GM21423 (cell line): ENCODE data around the gene KHNYN.
A peak's percentile ranks its signal among the peaks of the same experiment; 100 is the strongest.
"Not testable (repeated sequence)": the region's sequence is repeated elsewhere in the genome, so short reads cannot be mapped to it uniquely, and the experiment has no call there.

Experiments used
- ATAC-seq: cut with Tn5 transposase; IDR thresholded peaks from one replicate; pipeline ENCODE4 v1.9.1; 2021; ENCODE audit warnings: mild to moderate bottlenecking, moderate library complexity; ENCODE audit not compliant: unreplicated experiment

Gene KHNYN

DNA sequence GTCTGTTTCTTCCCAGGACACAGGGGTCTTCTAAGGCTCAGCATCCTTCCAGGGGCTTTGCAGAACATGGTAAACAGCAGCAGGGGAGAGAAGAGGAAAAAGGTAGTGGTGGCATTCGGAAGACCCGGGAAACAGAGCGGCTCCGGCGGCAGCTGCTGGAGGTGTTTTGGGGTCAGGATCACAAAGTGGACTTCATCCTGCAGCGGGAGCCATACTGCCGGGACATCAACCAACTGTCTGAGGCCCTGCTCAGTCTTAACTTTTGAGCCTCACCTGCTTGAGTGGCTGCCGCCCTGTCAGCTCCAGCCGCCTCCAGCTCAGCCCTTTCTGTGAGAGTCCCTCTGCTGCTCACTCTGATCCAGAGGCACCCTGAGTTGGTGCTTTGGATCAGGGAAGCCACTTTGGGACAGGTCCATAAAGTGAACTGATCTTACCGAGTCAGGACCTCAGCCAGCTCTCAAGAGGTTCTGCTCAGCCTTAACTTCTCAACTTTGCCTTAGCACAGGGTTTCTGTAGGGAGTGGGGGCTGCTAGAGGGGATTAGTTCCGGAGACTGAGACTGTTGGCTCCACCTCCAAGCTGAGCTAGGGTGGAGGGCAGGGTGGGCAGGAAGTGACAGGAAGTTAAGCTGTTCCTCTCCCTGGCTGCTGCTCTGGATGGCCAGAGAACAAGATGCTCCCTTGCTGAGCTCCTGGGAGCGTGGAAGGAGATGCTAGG, 7.4 kb downstream of the KHNYN start:
- ATAC-seq, result no peak

DNA sequence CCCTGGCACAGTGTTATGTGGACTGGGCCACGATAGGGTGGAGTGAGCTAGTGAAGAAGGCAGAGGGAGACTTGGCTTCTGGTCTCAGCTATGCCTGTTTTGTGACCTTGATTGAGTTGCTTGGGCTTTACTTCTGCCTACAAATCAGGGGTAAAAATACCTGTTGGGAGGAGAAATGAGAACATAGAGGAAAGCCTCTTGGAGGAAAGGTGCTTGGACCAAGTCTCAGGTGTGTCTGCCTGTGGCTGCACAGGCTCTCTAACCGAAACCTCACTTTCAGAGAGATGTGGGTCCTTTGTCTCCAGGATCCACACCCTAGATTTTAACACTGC, 7.9 kb downstream of the KHNYN start:
- ATAC-seq, result no peak

DNA sequence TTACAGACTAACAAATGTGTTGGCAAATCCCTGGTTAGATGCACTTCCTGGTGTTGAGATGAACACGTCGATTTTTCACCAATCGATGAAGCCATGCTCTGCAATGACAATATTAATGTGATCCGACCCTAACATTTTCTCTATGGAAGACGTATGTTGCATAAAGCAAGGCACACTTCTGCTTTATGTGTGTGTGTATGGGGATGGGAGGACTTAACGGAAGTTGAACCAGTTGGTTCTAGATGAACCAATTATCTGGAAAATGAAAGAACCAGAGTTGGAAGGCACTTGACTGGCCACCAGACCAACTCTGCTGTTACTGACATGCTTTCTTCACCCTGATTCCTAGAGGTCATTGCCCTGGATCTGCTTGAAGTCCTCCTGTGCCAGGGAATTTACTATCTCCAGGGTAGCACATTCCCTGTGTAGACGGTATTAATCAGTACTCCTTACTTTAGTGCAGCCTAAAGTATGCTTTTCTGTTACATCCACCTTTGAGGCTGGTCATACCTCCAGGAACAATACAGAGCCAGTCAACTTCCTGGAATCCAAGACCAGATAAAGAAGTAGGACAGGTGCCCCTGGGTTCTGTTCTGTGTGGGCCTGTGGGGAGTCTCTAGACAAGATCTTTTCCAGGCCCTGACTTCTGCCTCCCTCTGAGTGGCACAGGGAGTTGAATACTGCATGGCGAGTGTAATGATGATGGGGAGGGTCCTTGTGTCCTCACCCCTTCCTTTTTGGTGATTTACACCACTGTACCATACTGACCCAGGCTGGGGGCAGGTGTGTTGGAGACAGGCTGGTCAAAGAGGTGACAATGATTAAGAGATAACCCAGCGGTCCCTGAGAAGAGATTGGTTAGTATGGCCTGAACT, 8.7 kb downstream of the KHNYN start:
- ATAC-seq, result no peak

DNA sequence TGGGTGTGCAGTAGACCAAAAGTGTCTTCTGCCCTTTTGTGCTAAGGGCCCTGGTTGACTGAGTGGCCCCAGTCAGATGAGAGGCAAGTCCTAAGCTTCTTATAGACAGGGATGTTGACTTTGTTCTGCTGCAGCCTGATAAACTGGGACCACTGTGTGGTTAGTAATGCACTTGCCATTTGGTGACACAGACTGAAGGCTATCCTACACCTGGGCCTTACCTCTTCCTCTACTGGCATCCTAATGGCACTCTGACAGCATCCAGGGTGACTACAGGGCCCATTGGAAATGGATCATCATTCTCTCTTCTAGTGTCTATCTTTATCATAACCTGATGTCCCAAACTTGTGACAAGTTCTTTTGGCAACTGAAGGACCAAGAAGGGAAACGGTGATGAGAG, 9.5 kb downstream of the KHNYN start:
- ATAC-seq, result no peak

DNA sequence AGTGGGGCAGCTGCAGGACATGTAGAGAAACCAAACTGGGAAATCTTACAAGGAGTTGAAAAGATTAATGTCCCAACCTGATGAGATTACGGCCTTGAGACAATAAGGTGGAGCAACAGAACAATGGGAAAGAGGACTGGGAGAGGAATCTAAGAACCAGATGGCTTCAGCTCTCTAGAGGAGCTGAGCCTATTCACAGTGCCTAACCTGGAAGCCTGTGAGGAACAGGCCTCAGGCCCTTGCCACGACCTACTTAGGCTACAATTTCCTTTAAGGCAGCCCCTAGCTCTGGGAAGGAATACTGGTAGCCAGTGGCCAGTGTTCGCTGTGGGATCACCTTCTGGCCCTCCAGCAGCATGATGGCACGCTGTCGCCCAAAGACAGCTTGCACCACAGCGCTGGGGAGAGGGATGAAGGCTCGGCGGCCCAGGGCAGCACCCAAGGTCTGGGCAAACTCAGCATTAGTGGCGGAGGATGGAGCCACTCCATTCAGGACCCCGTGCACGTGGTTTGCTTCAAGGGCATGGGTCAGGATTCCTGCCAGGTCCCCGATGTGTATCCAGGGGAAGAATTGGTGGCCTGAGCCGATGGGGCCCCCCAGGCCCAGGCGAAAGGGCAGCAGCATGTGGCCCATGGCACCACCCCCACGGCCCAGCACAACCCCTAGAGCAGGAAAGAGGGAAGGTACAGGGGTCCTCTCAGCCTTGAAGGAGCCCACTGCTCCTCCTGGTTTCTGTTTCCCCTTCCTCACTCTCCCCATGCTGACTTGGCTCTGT, 10.3 kb downstream of the KHNYN start:
- ATAC-seq, result no peak

DNA sequence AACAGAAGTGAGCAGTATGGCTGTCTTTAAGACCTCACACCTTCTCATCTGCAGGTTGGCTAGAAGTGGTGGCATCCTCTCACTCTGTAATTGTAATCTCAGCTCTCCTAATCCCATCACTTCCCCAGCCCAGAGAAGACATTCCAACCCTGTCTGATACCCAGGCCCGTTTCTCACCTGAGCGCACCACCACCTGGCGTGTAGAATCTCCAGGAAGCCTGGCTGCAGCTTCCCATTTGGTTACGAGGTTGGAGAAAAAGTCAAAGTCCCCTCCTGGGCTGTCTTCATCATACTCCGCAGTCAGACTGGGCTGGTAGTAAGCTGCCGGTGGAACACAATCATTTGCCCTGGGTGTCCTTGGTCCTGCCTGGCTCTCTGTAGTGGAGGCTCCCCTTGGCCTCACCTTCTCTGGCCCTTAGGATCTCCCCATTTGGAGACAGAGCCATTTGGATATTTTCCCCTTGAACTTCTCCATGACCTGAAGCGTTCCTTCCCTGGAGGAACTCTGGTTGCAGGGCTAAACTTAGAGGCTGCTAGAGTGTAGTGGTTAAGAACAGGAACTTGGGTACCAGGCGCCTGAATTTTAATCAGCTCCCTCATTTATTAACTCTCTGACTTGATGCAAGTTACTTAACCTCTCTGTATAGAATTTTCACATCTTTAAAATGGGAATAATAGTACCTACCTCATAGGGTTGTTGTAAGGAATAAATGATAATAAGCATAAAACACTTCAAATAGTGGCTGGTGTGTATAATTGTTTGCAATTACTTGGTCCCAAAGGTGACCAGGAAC, 11.0 kb downstream of the KHNYN start:
- no peak for ATAC-seq

DNA sequence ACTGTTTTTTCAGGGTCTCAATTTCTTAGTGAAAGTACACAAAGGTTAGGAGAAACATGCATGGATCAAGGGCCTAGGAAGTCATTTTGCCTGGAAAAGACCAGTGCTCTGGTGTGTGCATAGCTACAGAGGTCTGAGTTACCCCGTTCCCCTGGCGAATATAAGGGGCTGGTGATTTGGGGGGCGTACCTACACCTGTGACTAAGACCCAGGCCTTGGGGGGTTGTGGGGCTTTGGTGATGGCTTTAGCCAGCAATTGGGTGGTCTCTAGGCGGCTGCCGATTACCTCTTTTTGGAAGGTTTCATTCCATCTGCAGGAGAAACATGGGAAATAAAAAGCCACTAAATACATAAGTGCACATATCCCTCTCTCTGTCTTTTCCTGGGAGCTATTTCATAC, 11.7 kb downstream of the KHNYN start:
- ATAC-seq, result no peak

DNA sequence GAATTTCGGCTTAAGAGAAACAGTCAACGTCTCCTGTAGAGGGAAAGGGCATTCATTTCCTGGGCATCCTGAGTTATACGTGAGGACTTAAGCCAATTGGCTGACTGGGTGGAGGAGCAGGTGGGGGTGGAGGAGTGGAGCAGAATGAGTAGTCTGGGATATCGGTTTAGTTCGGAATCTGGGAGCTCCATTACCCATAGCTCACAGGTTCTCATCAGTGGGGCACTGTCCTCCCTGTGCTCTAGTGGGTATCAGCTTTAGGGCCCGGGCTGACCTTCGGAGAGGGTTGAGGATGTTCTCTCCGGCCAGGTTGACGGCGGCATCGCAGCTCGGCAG, 12.1 kb downstream of the KHNYN start:
- ATAC-seq, result no peak

DNA sequence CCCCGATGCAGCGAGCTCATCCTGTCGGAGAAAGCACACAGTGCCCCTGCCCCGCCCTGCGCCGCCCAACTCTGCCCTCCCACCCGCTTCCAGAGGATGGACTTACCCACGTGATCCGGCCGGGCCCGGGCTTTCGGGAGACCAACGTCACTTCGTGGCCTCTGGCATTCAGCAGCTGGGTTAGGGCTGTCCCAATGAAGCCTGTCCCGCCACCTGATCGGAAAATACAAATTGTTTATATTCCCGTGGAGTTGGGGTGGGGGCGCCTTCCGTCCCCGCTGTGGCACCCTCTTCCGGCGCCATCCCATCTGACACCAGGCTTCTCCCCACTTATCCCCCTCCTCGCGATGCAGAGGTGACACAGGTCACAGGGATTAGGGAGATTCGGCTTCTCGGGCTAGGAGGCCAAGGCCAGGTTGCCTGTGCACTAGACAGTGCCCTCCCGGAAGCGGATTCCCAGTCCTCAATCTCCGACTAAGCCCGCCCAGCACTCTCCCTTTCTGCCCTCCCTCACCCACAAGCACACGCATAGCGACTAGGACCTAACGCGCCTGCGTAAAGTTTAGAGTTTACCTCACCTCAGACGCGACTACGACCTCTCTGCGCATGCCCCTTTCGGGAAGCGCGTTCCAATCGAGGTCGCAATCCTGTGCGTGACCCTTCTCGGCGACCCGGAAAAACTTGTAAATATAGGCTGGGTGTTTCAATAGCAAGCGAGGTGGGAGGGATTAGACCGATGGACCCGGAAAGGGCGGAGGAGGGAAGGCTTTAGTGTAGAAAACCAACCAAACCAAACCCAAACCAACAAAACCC, 12.7 kb downstream of the KHNYN start, which contains the start of gene SDR39U1:
Gene SDR39U1 (minus strand): TSS at position 537 of the 813 bp plus-strand sequence. CDS start 7 bp downstream, at position 530.
- ATAC-seq, result peak; percentile 86

DNA sequence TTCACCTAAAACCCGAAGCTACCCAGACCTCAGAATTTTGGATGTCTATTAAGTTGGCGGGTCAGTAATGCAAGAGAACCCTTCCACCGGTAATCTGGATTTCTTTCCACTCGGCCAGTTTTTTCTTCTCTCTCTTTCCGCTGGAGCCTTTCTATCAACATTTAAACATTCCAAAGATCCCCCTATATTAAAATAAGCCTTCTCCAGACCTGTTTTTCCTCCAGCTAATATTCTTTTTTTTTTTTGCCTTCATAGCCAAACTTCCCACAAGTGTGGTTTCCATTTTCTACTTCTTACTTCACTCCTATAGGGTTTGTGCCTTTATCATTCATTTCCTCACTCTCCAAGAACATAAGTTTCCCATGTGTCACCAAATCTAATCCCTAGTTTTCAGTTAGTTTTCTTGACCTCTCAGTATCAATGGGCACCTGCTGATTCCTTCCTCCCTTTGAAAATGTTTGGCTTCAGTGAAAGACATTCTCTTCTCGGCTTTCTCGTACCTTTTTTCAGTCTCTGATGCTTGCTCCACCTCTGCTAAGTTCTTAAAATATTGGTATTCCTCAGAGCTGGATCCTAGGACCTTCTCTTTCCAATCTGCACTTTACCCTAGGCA, 13.4 kb downstream of the KHNYN start:
- no peak for ATAC-seq

DNA sequence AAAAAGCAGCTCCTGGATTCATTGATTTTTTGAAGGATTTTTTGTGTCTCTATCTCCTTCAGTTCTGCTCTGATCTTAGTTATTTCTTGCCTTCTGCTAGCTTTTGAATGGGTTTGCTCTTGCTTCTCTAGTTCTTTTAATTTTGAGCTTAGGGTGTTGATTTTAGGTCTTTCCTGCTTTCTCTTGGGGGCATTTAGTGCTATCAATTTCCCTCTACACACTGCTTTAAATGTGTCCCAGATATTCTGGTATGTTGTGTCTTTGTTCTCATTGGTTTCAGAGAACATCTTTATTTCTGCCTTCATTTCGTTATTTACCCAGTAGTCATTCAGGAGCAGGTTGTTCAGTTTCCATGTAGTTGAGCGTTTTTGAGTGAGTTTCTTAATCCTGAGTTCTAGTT, 21.1 kb downstream of the KHNYN start:
- ATAC-seq, result not testable (repeated sequence)

DNA sequence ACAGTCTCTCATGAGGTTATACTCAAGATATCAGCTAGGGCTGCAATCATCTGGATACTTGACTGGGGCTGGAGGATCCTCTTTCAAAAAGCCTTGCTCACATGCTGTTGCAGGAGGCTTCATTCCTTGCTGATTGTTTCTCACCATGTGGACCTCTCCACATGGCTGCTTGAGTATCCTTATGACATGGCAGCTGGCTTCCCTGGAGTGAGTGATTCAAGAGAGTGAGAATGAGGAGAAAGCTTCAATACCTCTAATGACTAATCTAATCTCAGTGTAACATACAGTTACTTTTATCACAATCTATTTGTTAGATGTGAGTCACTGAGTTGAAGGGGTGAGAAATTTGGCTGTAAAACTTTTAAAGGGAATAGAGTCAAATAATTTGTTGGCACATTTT, 27.2 kb downstream of the KHNYN start:
- no peak for ATAC-seq

DNA sequence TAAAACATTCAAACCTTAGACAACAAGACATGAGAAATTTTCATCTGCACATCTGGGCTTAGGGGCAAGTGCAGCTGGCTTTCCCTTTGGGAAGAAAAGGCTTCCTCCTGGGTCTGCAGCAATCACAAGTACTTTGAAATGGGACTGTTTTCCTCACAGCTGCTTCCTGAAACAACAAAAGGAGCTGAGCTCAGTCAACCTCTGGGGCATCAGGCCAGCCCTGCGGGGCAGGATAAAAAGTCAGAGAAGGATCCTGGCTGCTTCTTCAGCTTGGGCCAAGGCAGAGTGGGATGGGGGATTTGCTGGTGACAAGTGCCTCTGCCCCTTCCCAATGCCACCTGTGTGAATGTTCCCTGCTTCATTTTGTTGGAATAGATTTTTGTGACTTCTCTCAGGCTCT, 29.0 kb downstream of the KHNYN start:
- no peak for ATAC-seq

DNA sequence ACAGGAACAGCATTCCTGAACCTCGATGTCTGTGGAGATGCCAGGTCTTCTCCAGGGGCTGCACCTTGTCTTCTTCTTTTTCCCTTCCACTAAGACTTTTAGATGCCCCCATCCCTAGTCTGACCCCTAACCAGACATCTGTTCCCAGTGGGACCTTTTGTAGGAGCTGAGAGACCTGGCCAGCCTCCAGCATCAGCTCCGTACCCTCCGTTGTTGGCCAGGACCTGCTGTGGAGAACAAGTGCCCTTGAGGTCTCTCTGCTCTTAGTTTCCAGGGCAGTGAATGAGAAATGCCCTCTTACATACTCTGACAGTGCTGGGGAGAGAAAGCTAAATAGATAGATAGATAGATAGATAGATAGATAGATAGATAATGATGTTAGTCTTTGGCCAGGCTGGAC, 29.6 kb downstream of the KHNYN start:
- ATAC-seq, result no peak

DNA sequence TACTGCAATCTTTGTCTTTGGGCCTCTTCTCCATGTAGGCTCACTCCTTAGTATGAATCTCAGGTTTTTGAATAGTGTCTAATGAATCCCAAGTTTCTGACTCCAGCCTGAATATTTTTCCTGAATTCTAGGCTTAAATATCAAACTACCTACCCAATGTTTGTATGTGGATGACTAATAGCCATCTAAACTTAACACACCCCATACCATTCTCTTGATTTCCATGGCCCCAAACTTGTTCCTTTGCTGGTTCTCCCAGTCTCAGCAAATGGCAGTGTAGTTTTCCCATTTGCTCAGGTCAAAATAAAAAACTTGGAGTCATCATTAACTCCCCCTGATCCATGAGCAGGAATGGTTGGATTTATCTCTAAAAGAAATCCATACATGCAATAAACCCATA, 31.6 kb downstream of the KHNYN start:
- no peak for ATAC-seq

DNA sequence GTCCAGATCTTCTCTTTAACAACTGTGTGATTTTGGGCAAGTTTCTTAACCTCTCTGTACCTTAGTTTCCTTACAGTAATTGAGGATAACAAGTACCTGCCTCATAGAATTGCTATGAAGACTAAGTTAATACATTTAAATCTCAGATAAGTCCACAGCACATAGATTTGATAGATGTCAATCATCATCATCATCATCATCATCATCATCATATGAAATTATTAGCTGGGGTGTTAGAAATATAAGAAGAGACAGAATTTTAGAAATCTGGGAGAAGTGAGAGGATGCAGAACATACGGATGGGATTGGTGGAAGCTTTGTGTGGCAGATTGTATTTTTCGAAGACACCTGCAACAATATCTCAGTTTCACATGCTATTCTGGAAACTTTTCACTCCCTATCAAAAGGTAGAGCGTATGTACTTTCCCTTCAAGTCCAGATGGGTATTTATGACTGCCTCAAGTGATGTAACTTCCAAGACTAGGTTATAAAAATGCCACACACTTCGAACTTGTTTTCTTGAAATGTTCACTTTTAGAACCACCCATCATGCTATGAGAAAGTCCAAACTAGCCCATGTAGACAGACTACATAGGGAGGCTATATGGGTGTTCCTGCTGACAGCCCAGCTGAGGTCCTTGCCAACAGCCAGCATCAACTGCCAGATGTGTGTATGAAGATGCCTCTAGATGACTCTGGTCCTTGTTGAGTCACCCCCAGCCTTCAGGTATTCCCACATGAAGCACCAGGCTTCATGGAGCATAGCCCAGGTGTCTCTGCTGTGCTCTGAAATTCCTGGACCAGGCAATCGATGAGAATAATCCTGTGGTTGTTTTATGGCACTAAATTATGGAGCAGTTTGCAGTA, 33.5 kb downstream of the KHNYN start:
- no peak for ATAC-seq

DNA sequence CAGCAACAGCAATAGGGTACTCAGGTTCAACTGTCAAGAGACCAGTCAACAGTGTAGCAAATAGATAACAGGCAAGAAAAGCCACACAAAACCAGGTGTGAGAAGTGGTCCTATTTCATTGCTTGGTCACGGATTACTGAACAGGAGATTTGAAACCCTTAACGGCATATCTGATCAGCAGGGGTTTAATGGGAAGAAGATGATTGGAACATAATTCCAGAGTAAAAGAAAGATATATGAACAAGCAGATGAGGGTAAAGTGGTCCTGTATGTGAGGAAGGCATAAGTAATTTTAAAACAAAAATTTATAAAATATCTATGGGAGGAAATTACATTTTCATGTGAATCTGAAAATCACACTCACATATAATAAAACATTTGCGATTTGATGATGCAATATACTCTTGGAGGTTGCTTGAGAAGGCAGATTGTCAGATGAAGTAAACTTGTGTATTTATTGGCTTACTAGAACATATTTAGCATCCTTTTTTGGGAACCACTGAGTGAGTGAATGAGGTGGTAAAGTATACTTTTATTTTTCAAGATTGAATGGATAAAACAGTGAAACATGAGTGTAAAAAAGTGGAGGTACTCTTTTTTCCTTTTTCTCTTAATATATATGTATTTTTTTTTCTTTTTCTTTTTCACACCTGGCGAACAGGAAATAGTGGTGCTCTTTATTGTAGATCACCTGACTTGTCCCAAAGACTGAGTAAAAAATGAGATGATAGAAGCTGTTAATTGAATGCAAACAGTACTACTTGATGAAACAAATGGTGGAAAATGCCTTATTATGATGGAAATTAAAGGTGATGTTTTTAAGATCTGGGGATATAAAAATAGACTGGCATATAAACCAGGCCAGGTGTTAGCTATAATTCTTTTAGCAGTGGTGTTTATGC, 34.4 kb downstream of the KHNYN start:
- no peak for ATAC-seq

DNA sequence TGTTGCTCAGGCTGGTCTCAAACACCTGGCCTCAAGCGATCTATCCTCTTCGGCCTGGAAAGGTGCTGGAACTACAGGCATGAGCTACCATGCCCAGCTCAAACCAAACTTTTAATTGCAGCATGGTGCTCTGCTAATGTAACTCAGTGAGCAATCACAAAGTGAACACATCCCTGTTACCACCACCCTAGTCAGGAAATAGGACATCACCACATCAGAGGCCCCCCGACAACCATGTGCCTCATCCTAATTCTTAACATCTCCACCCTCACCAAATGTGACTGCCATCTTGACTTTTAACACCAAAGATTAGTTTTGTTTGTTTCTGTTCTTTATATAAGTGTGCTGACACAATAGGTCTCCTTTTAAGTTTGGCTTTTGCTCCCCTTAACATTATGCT, 35.6 kb downstream of the KHNYN start:
- ATAC-seq, result no peak
